Measurements from ENCODE around the gene RSPO3. TPM values are rescaled to one million over a fixed set of nuclear protein-coding genes. Genes with fewer than 3 reads are reported as not detected.
A peak's percentile ranks its signal among the peaks of the same experiment; 100 is the strongest.

Gene RSPO3
- total and polyA plus RNA-seq, 2 of the 13 experiments (the other 11 are each of a cell fraction or from before 2014, with no cell fraction given): not detected

DNA sequence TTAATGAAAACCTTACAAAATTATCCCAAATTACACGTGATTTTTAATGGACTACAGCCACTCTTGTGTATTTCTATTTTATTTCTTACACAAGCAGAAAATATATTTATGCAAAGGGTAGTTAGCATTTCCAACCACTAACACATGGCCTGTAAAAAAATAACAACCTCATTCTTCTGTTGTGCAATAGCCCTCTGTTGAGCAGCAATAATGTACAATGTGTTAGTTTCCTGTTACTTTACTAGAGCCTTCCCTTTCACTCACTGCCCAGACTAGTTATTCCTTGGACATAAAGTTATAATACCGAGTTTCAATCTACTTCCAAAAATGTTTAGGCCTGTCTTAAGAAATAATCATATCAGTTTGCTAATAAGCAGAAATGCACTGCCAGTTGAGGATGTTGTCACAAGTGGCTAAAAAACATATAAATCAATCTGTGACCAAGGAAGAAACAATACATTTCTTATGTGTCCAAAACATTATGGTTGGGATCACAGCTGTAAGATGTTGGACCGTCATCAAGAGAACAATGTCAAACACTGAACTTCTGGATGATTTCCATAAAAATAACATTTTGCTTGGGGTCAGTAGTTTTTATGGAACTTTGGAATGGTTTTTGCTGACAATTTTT, 74.6 kb downstream of the RSPO3 start:
- ATAC-seq: no peak
- intact Hi-C loops (cut with micrococcal nuclease; ENCODE audit: unreplicated experiment) (loop anchor here (5.0 kb wide), 1 partner anchor 391 kb away; no protein-coding TSS in a partner anchor), in situ Hi-C loops (cut with HindIII; ENCODE audit: extremely low pct_ligation_motif_present, low pct_unique_long_range_greater_than_20kb) (no loop called here)
- Histone ChIP-seq H3K79me2 (ENCODE audit: insufficient read depth, low read length) (no peaks in the 10 kb centered on the region), H3K9ac (ENCODE audit: insufficient read depth, low read depth, low read length) (no peak overlapping the region), H3K4me1 (ENCODE audit: insufficient read depth, low read length) (no peaks in the 10 kb centered on the region), H3K36me3 (replicated peaks in 1 of 2; ENCODE audit: control insufficient read depth in 1 of 2, insufficient read depth in 2 of 2, low read length in 2 of 2) (no peaks in the 10 kb centered on the region), H3K9me3 (ENCODE audit: low read length) (no peaks in the 10 kb centered on the region), H3K27ac (ENCODE audit: extremely low read length, insufficient read depth, low read length) (no peak overlapping the region), H2AFZ (ENCODE audit: low read length) (no peak overlapping the region), H4K20me1 (ENCODE audit: insufficient read depth, low read length) (no peaks in the 10 kb centered on the region), H3K4me2 (ENCODE audit: low read depth, low read length) (no peak overlapping the region), H3K4me3 (replicated peaks in 1 of 3; ENCODE audit: insufficient read depth in 1 of 3, low read depth in 2 of 3, low read length in 3 of 3) (no peak overlapping the region), H3K27me3 (ENCODE audit: control insufficient read depth in 1 of 2, insufficient read depth in 2 of 2, low read length in 2 of 2) (no peaks in the 10 kb centered on the region)
- DNase-seq (ENCODE audit: low spot score): no peak
- ChIA-PET CTCF (ENCODE audit: low intra/inter-chr PET ratio, low total read pairs) (no interaction called here), POLR2A (no interaction called here)
- 2% methylated on average over 3 of the region's 3 CpGs for WGBS (ENCODE audit: low lambda C conversion rate)
- TF ChIP-seq, protein P1, sequence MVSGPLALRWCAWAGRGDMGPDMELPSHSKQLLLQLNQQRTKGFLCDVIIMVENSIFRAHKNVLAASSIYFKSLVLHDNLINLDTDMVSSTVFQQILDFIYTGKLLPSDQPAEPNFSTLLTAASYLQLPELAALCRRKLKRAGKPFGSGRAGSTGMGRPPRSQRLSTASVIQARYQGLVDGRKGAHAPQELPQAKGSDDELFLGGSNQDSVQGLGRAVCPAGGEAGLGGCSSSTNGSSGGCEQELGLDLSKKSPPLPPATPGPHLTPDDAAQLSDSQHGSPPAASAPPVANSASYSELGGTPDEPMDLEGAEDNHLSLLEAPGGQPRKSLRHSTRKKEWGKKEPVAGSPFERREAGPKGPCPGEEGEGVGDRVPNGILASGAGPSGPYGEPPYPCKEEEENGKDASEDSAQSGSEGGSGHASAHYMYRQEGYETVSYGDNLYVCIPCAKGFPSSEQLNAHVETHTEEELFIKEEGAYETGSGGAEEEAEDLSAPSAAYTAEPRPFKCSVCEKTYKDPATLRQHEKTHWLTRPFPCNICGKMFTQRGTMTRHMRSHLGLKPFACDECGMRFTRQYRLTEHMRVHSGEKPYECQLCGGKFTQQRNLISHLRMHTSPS (CRISPR knock-in tag; IDR thresholded peaks at IDR 0.05; ENCODE audit: low read depth): no peak
- TF ChIP-seq CEBPG (CRISPR knock-in tag; IDR thresholded peaks at IDR 0.05): 0 out of 2 replicates have a peak, but pooled peaks have one; percentile 27
- TF ChIP-seq CEBPB (IDR thresholded peaks at IDR 0.05; ENCODE audit: borderline replicate concordance, low read depth, low read length): peak; percentile 78
- no peak for TF ChIP-seq ZNF180 (CRISPR knock-in tag; IDR thresholded peaks at IDR 0.05; ENCODE audit: borderline replicate concordance, low read depth)
- BruUV-seq (replicated peaks): no TSS peak
- FAIRE-seq: no peak

DNA sequence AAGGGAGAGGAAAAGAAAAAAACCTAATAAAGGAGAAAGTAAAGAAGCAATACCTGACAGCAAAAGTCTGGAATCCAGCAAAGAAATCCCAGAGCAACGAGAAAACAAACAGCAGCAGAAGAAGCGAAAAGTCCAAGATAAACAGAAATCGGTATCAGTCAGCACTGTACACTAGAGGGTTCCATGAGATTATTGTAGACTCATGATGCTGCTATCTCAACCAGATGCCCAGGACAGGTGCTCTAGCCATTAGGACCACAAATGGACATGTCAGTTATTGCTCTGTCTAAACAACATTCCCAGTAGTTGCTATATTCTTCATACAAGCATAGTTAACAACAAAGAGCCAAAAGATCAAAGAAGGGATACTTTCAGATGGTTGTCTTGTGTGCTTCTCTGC, 77.4 kb downstream of the RSPO3 start:
- no peaks in the 10 kb centered on the region for H3K27me3 ChIP-seq (ENCODE audit: control insufficient read depth in 1 of 2, insufficient read depth in 2 of 2, low read length in 2 of 2)
- H3K79me2 ChIP-seq (ENCODE audit: insufficient read depth, low read length): no peaks in the 10 kb centered on the region
- no peak overlapping the region for H3K27ac ChIP-seq (ENCODE audit: extremely low read length, insufficient read depth, low read length)
- no peak overlapping the region for H3K4me3 ChIP-seq (replicated peaks in 1 of 3; ENCODE audit: insufficient read depth in 1 of 3, low read depth in 2 of 3, low read length in 3 of 3)
- no peak for DNase-seq (ENCODE audit: low spot score)
- no peaks in the 10 kb centered on the region for H3K4me1 ChIP-seq (ENCODE audit: insufficient read depth, low read length)
- FAIRE-seq: no peak
- H3K9ac ChIP-seq (ENCODE audit: insufficient read depth, low read depth, low read length): no peak overlapping the region
- H3K4me2 ChIP-seq (ENCODE audit: low read depth, low read length): no peak overlapping the region
- no peaks in the 10 kb centered on the region for H3K36me3 ChIP-seq (replicated peaks in 1 of 2; ENCODE audit: control insufficient read depth in 1 of 2, insufficient read depth in 2 of 2, low read length in 2 of 2)
- in situ Hi-C loops (cut with HindIII; ENCODE audit: extremely low pct_ligation_motif_present, low pct_unique_long_range_greater_than_20kb) (no loop called here), intact Hi-C loops (cut with micrococcal nuclease; ENCODE audit: unreplicated experiment) (no loop called here)
- ChIA-PET POLR2A (no interaction called here), CTCF (ENCODE audit: low intra/inter-chr PET ratio, low total read pairs) (no interaction called here)
- H4K20me1 ChIP-seq (ENCODE audit: insufficient read depth, low read length): no peaks in the 10 kb centered on the region
- H3K9me3 ChIP-seq (ENCODE audit: low read length): no peaks in the 10 kb centered on the region
- no peak overlapping the region for H2AFZ ChIP-seq (ENCODE audit: low read length)
- 14% methylated on average over 3 of the region's 3 CpGs for WGBS (ENCODE audit: low lambda C conversion rate)
- TF ChIP-seq, protein P2, sequence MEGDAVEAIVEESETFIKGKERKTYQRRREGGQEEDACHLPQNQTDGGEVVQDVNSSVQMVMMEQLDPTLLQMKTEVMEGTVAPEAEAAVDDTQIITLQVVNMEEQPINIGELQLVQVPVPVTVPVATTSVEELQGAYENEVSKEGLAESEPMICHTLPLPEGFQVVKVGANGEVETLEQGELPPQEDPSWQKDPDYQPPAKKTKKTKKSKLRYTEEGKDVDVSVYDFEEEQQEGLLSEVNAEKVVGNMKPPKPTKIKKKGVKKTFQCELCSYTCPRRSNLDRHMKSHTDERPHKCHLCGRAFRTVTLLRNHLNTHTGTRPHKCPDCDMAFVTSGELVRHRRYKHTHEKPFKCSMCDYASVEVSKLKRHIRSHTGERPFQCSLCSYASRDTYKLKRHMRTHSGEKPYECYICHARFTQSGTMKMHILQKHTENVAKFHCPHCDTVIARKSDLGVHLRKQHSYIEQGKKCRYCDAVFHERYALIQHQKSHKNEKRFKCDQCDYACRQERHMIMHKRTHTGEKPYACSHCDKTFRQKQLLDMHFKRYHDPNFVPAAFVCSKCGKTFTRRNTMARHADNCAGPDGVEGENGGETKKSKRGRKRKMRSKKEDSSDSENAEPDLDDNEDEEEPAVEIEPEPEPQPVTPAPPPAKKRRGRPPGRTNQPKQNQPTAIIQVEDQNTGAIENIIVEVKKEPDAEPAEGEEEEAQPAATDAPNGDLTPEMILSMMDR (CRISPR knock-in tag; IDR thresholded peaks at IDR 0.05): peak; percentile 33
- TF ChIP-seq HOXA7 (CRISPR knock-in tag; IDR thresholded peaks at IDR 0.05): no peak
- ATAC-seq: peak; percentile 69
- no TSS peak for BruUV-seq (replicated peaks)

Measured in HepG2 (cell line).